Testis (tissue), 2 donors: ENCODE measurements around the gene OR52K2.
"Not testable (repeated sequence)": the region's sequence is repeated elsewhere in the genome, so short reads cannot be mapped to it uniquely, and the experiment has no call there.

Source experiments
- CTCF ChIP-seq, 3 experiments: fragments of 450-650 bp in 2 of 3; fragments of 200-600 bp in 1 of 3; sonication (generic) in 1 of 3; IDR thresholded peaks; one replicate each; pipeline ENCODE4 v1.5.1; 2016 to 2019; ENCODE audit warnings: antibody characterized with exemption in 3 of 3, mild to moderate bottlenecking in 2 of 3, moderate library complexity in 1 of 3
- POLR2A ChIP-seq: fragments of 450-650 bp; IDR thresholded peaks from one replicate; pipeline ENCODE4 v1.6.1; 2017; ENCODE audit warnings: antibody characterized with exemption, mild to moderate bottlenecking, moderate library complexity

- TF ChIP-seq CTCF (IDR thresholded peaks at IDR 0.05); POLR2A: not testable (repeated sequence)
Observed at GRCh38 chr11:4491405-4491804, 42.3 kb downstream of the OR52K2 start.
